Gastrocnemius medialis (tissue), 4 donors: ENCODE results near the gene INF2.

Source experiments
- CTCF ChIP-seq, 5 experiments: fragments of 450-650 bp in 3 of 5; fragments of 200-600 bp in 2 of 5; sonication (generic) in 2 of 5; IDR thresholded peaks in 4 of 5; conservative IDR thresholded peaks in 1 of 5; 1 replicate in 4 of 5; 2 replicates in 1 of 5; pipeline ENCODE4 v1.5.1; 2016 to 2019; ENCODE audit warnings: antibody characterized with exemption in 5 of 5, mild to moderate bottlenecking in 3 of 5, moderate library complexity in 3 of 5
- POLR2A ChIP-seq, 2 donors: fragments of 450-650 bp; IDR thresholded peaks; one replicate each; pipeline ENCODE4 v1.6.1; 2017; ENCODE audit warnings: antibody characterized with exemption in 2 of 2, mild to moderate bottlenecking in 2 of 2, moderate library complexity in 2 of 2

GRCh38 chr14:104657563-104658324 lies 31.7 kb upstream of the INF2 start:
- TF ChIP-seq CTCF (IDR thresholded peaks at IDR 0.05 in 4 of 5, conservative IDR thresholded peaks at IDR 0.05 in 1 of 5): no peak
- no peak for TF ChIP-seq POLR2A (IDR thresholded peaks at IDR 0.05)
